Caco-2 (cell line): ENCODE measurements around the gene WFDC2. TPM values are rescaled to one million over a fixed set of nuclear protein-coding genes. Genes with fewer than 3 reads are reported as not detected.

Experiments used
- BruUV-seq: library from RNA; stranded (reverse); fragments of 400-500 nt; replicated peaks from 2 replicates; lab custom pipeline; 2021; lab: Mats Ljungman, UMichigan
- CTCF ChIA-PET: fragments of 300-600 bp; sonication (Branson Sonifier 250); formaldehyde crosslinking; loops from one replicate; lab custom pipeline; 2022; ENCODE audit warnings: antibody characterized with exemption; lab: Charles Lee
- POLR2A ChIA-PET: fragments of 300-600 bp; sonication (Branson Sonifier 250); formaldehyde crosslinking; loops from one replicate; lab custom pipeline; 2022; ENCODE audit warnings: antibody characterized with exemption; lab: Charles Lee
- DNase-seq, 2 experiments: peaks; one replicate each; pipeline versions ENCODE4 v3.0.0 to v3.0.0-alpha.2; 2020 to 2022
- H3K27me3 ChIP-seq: replicated peaks from 2 replicates; pipeline ENCODE4 v1.6.0; 2011; ENCODE audit warnings: low read length; ENCODE audit not compliant: control insufficient read depth, insufficient read depth
- H3K36me3 ChIP-seq: 2 replicates; pipeline ENCODE4 v1.5.1; 2011; ENCODE audit warnings: low read length; ENCODE audit not compliant: control insufficient read depth, insufficient read depth
- H3K4me1 ChIP-seq: fragments of 250-450 bp; sonication (Bioruptor Pico); 2 replicates; pipeline ENCODE4 v1.5.1; 2020; ENCODE audit warnings: mild to moderate bottlenecking
- H3K4me3 ChIP-seq: 2 replicates; pipeline ENCODE4 v1.5.1; 2011; ENCODE audit warnings: low read depth, mild to moderate bottlenecking, control low read depth, low read length
- H3K9me3 ChIP-seq: fragments of 250-450 bp; sonication (Bioruptor Pico); 2 replicates; pipeline ENCODE4 v1.5.1; 2020; ENCODE audit warnings: mild to moderate bottlenecking, moderate library complexity
- H3K27ac Mint-ChIP-seq: one replicate; pipeline ENCODE4 v1.8.0; 2022; ENCODE audit warnings: mixed read lengths; ENCODE audit not compliant: unreplicated experiment
- H3K27me3 Mint-ChIP-seq: one replicate; pipeline ENCODE4 v1.8.0; 2022; ENCODE audit warnings: mixed read lengths; ENCODE audit not compliant: insufficient read depth, unreplicated experiment
- H3K36me3 Mint-ChIP-seq: one replicate; pipeline ENCODE4 v1.8.0; 2022; ENCODE audit warnings: mild to moderate bottlenecking, mixed read lengths; ENCODE audit not compliant: insufficient read depth, unreplicated experiment
- H3K4me1 Mint-ChIP-seq: one replicate; pipeline ENCODE4 v1.8.0; 2022; ENCODE audit warnings: low read depth, mixed read lengths; ENCODE audit not compliant: unreplicated experiment
- H3K4me3 Mint-ChIP-seq: one replicate; pipeline ENCODE4 v1.8.0; 2022; ENCODE audit warnings: mild to moderate bottlenecking, moderate library complexity, mixed read lengths; ENCODE audit not compliant: unreplicated experiment
- H3K9me3 Mint-ChIP-seq: one replicate; pipeline ENCODE4 v1.8.0; 2022; ENCODE audit warnings: mixed read lengths; ENCODE audit not compliant: unreplicated experiment
- intact Hi-C: fragments of 100-400 bp; cut with micrococcal nuclease; formaldehyde crosslinking; loops from one replicate; pipeline ENCODE4 v1.10.0; 2022; ENCODE audit not compliant: unreplicated experiment
- total RNA-seq: library from RNA; stranded (reverse); gene quantifications from 2 replicates; pipeline ENCODE4 v1.2.3, GENCODE V29; 2022
- TF ChIP-seq, protein P1 (sequence below), 2 experiments: fragments of 200-600 bp in 1 of 2; IDR thresholded peaks; 1 replicate in 1 of 2; 2 replicates in 1 of 2; pipeline versions ENCODE4 v1.5.1 to v1.8.0; 2011 to 2022; ENCODE audit warnings: antibody characterized with exemption in 1 of 2, control low read depth in 1 of 2, inconsistent platforms in 1 of 2, low read depth in 1 of 2, low read length in 1 of 2, mild to moderate bottlenecking in 1 of 2, moderate library complexity in 1 of 2; ENCODE audit not compliant: insufficient read depth in 1 of 2, severe bottlenecking in 1 of 2, unreplicated experiment in 1 of 2

The WFDC2 gene
- total RNA-seq, 1 experiment from 2014 or later: 14.3 TPM

- TF ChIP-seq, protein P1, sequence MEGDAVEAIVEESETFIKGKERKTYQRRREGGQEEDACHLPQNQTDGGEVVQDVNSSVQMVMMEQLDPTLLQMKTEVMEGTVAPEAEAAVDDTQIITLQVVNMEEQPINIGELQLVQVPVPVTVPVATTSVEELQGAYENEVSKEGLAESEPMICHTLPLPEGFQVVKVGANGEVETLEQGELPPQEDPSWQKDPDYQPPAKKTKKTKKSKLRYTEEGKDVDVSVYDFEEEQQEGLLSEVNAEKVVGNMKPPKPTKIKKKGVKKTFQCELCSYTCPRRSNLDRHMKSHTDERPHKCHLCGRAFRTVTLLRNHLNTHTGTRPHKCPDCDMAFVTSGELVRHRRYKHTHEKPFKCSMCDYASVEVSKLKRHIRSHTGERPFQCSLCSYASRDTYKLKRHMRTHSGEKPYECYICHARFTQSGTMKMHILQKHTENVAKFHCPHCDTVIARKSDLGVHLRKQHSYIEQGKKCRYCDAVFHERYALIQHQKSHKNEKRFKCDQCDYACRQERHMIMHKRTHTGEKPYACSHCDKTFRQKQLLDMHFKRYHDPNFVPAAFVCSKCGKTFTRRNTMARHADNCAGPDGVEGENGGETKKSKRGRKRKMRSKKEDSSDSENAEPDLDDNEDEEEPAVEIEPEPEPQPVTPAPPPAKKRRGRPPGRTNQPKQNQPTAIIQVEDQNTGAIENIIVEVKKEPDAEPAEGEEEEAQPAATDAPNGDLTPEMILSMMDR (IDR thresholded peaks at IDR 0.05; ENCODE audit: insufficient read depth in 1 of 2, low read depth in 1 of 2, low read length in 1 of 2, severe bottlenecking in 1 of 2, unreplicated experiment in 1 of 2): no peak
- ChIA-PET POLR2A (no interaction called here), CTCF (no interaction called here)
- BruUV-seq: no TSS peak
- Mint-ChIP-seq H3K36me3 (no peaks in the 10 kb centered on the region), H3K9me3 (no peaks in the 10 kb centered on the region), H3K4me3 (no peak overlapping the region), H3K27ac (no peak overlapping the region), H3K4me1 (no peaks in the 10 kb centered on the region), H3K27me3 (peaks cover 13% of the 10 kb centered on the region)
- Histone ChIP-seq H3K36me3 (no peaks in the 10 kb centered on the region), H3K9me3 (no peaks in the 10 kb centered on the region), H3K4me3 (no peak overlapping the region), H3K27me3 (peaks cover 2% of the 10 kb centered on the region; the same call in 1 of the 2 replicates), H3K4me1 (no peaks in the 10 kb centered on the region)
- no peak for DNase-seq
- intact Hi-C loops: no loop called here
These were observed 15.1 kb downstream of the WFDC2 start for GRCh38 chr20:45484676-45485075.

DNA sequence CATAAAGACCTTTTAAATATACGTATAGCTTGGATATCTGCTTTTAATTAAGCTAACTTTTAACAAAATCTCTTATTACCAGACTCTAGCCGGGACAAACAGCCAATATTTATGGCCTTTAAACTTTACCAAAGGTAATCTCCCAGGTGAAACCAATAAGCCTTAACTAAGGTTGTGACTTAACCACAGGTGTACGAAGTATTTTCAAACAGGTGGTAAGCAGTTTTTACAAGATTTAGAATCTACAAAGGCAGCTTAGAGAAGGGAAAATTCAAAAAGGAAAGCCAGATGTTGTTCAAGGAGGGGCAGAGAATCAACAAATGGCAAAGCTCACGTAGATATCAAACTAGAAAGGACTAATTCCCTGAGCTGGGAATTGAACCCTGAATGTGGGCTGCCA is 15.8 kb downstream of the WFDC2 start:
- CTCF ChIA-PET: interaction anchor here (0.6 to 1.4 kb wide), 5 partner anchors 48 to 286 kb away, joined by 3 to 4 read pairs (median 3); no protein-coding TSS in a partner anchor
- H3K4me3 ChIP-seq: no peak overlapping the region
- Mint-ChIP-seq H3K4me3 (no peak overlapping the region), H3K36me3 (no peaks in the 10 kb centered on the region), H3K4me1 (no peaks in the 10 kb centered on the region), H3K27ac (no peak overlapping the region), H3K27me3 (peaks cover 10% of the 10 kb centered on the region), H3K9me3 (no peaks in the 10 kb centered on the region)
- TF ChIP-seq, protein P1 (IDR thresholded peaks at IDR 0.05; ENCODE audit: insufficient read depth in 1 of 2, low read depth in 1 of 2, low read length in 1 of 2, severe bottlenecking in 1 of 2, unreplicated experiment in 1 of 2): no peak
- no peaks in the 10 kb centered on the region for H3K4me1 ChIP-seq
- no peak for DNase-seq
- no peaks in the 10 kb centered on the region for H3K9me3 ChIP-seq
- POLR2A ChIA-PET: no interaction called here
- H3K36me3 ChIP-seq: no peaks in the 10 kb centered on the region
- BruUV-seq: no TSS peak
- peaks cover 2% of the 10 kb centered on the region; the same call in 1 of the 2 replicates for H3K27me3 ChIP-seq
- intact Hi-C loops: no loop called here

DNA sequence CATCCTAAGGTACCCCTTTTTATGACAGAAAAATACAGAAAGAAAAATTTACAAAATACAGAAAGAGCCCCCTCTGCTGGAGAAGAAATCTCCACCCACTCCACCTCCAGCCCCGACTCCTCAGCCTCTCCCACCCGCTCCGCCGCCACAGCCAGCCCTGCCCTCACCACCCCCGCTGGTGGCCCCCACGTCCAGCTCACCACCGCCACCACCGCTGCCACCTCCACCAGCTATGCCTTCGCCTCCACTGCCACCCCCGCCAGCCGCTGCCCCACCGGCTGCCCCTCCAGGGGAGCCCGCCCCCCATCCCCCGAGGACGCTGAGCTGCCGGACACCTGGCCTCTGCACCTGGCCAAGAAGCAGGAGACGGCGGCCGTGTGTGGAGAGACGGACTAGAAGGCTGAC is 17.7 kb downstream of the WFDC2 start:
- Mint-ChIP-seq H3K9me3 (no peaks in the 10 kb centered on the region), H3K4me1 (no peaks in the 10 kb centered on the region), H3K27ac (no peak overlapping the region), H3K36me3 (no peaks in the 10 kb centered on the region), H3K27me3 (peaks cover 14% of the 10 kb centered on the region), H3K4me3 (no peak overlapping the region)
- TF ChIP-seq, protein P1 (IDR thresholded peaks at IDR 0.05; ENCODE audit: insufficient read depth in 1 of 2, low read depth in 1 of 2, low read length in 1 of 2, severe bottlenecking in 1 of 2, unreplicated experiment in 1 of 2): peak; percentile 26 to 45
- no peaks in the 10 kb centered on the region for H3K36me3 ChIP-seq
- no peaks in the 10 kb centered on the region for H3K9me3 ChIP-seq
- H3K27me3 ChIP-seq: no peaks in the 10 kb centered on the region; the same call in 1 of the 2 replicates
- DNase-seq: peak in 1 of 2 experiments; percentile 43
- intact Hi-C loops: no loop called here
- no peak overlapping the region for H3K4me3 ChIP-seq
- no TSS peak for BruUV-seq
- H3K4me1 ChIP-seq: no peaks in the 10 kb centered on the region
- CTCF ChIA-PET: interaction anchor here (0.5 to 0.6 kb wide), 4 partner anchors 28 to 352 kb away, joined by 3 to 5 read pairs (median 4); no protein-coding TSS in a partner anchor
- POLR2A ChIA-PET: no interaction called here
